NK-92 (cell line): ENCODE results near the gene CACNA1C.

Source experiments
- DNase-seq: peaks from one replicate; lab custom pipeline; 2025; ENCODE audit not compliant: unreplicated experiment; lab: John Stamatoyannopoulos, UW

CACNA1C gene

GRCh38 chr12:2403221-2403976, 350.6 kb downstream of the CACNA1C start:
- no peak for DNase-seq

GRCh38 chr12:2405039-2405438, 352.3 kb downstream of the CACNA1C start:
- no peak for DNase-seq

- no peak for DNase-seq
Observed at GRCh38 chr12:2406903-2407302, 354.1 kb downstream of the CACNA1C start.

GRCh38 chr12:2408262-2408661, 355.5 kb downstream of the CACNA1C start:
- DNase-seq = no peak

GRCh38 chr12:2409656-2410265, 357.0 kb downstream of the CACNA1C start:
- DNase-seq = no peak

- no peak for DNase-seq
Observed at GRCh38 chr12:2410496-2410895, 357.7 kb downstream of the CACNA1C start.

GRCh38 chr12:2411011-2411410, 358.2 kb downstream of the CACNA1C start:
- no peak for DNase-seq

GRCh38 chr12:2411616-2412304, 359.0 kb downstream of the CACNA1C start:
- no peak for DNase-seq

- DNase-seq = no peak
Observed at GRCh38 chr12:2412305-2412643, 359.5 kb downstream of the CACNA1C start.

- DNase-seq = no peak
Observed at GRCh38 chr12:2413301-2413700, 360.5 kb downstream of the CACNA1C start.

GRCh38 chr12:2413999-2414792, 361.4 kb downstream of the CACNA1C start:
- no peak for DNase-seq

GRCh38 chr12:2414810-2415567, 362.2 kb downstream of the CACNA1C start:
- DNase-seq = no peak

GRCh38 chr12:2415568-2415944, 362.8 kb downstream of the CACNA1C start:
- no peak for DNase-seq

GRCh38 chr12:2416158-2416557, 363.4 kb downstream of the CACNA1C start:
- DNase-seq = no peak

- DNase-seq = no peak
Observed at GRCh38 chr12:2417481-2418160, 364.8 kb downstream of the CACNA1C start.

GRCh38 chr12:2418579-2418978, 365.8 kb downstream of the CACNA1C start:
- DNase-seq = no peak

GRCh38 chr12:2422591-2422990, 369.8 kb downstream of the CACNA1C start:
- DNase-seq = no peak

GRCh38 chr12:2429032-2429431, 376.2 kb downstream of the CACNA1C start:
- DNase-seq = no peak

GRCh38 chr12:2431810-2432209, 379.0 kb downstream of the CACNA1C start:
- no peak for DNase-seq

- DNase-seq = no peak
Observed at GRCh38 chr12:2432856-2433255, 380.1 kb downstream of the CACNA1C start.
